PFSK-1 (cell line): Measurements from ENCODE around the gene SNX2.
A peak's percentile ranks its signal among the peaks of the same experiment; 100 is the strongest.

Source experiments
- FOXP2 ChIP-seq: optimal IDR thresholded peaks from 2 replicates; pipeline ENCODE3; 2011; ENCODE audit warnings: borderline replicate concordance, control low read depth, inconsistent platforms; ENCODE audit not compliant: insufficient read depth; ENCODE audit errors: extremely low read length, extremely low read depth
- POLR2AphosphoS5 ChIP-seq: IDR thresholded peaks from 2 replicates; pipeline ENCODE4 v1.6.1; 2012; ENCODE audit warnings: low read depth, mild to moderate bottlenecking, control low read depth, low read length, moderate library complexity
- REST ChIP-seq, 2 experiments: IDR thresholded peaks; 2 replicates each; pipeline versions ENCODE4 v1.6.1 to v1.8.0; 2011 to 2012; ENCODE audit warnings: low read depth in 2 of 2, low read length in 2 of 2, control low read depth in 1 of 2, inconsistent platforms in 1 of 2, mild to moderate bottlenecking in 1 of 2, moderate library complexity in 1 of 2; ENCODE audit not compliant: insufficient read depth in 1 of 2
- SIN3A ChIP-seq: IDR thresholded peaks from 2 replicates; pipeline ENCODE4 v1.6.1; 2012; ENCODE audit warnings: mild to moderate bottlenecking, low read length, moderate library complexity, borderline replicate concordance; ENCODE audit not compliant: insufficient read depth
- TAF1 ChIP-seq: IDR thresholded peaks from 2 replicates; pipeline ENCODE4 v1.6.1; 2012; ENCODE audit warnings: low read length, control low read depth, borderline replicate concordance; ENCODE audit not compliant: insufficient read depth

The SNX2 gene

GRCh38 chr5:122844910-122845228 lies 70.0 kb downstream of the SNX2 start:
- no peak for TF ChIP-seq REST (IDR thresholded peaks at IDR 0.05; ENCODE audit: insufficient read depth in 1 of 2, low read depth in 2 of 2, low read length in 2 of 2)
- TF ChIP-seq FOXP2, result no peak
- no peak for TF ChIP-seq SIN3A
- TF ChIP-seq TAF1, result no peak
- no peak for TF ChIP-seq POLR2AphosphoS5

GRCh38 chr5:122845229-122846050 lies 70.6 kb downstream of the SNX2 start, which contains the start of gene SNX24:
SNX24 (plus strand) TSS chr5:122845613; CDS start chr5:122845634, 21 bp downstream.
- TF ChIP-seq REST (IDR thresholded peaks at IDR 0.05; ENCODE audit: insufficient read depth in 1 of 2, low read depth in 2 of 2, low read length in 2 of 2) (no peak), POLR2AphosphoS5 (peak; percentile 39; the same call in 1 of the 2 replicates), FOXP2 (peak; percentile 15)

- TF ChIP-seq FOXP2, result no peak
- no peak for TF ChIP-seq TAF1
- no peak for TF ChIP-seq REST (IDR thresholded peaks at IDR 0.05; ENCODE audit: insufficient read depth in 1 of 2, low read depth in 2 of 2, low read length in 2 of 2)
- TF ChIP-seq POLR2AphosphoS5, result no peak
- no peak for TF ChIP-seq SIN3A
Observed at GRCh38 chr5:122846051-122846550, 71.2 kb downstream of the SNX2 start.

- TF ChIP-seq REST (IDR thresholded peaks at IDR 0.05; ENCODE audit: insufficient read depth in 1 of 2, low read depth in 2 of 2, low read length in 2 of 2), result no peak
- TF ChIP-seq TAF1, result no peak
- no peak for TF ChIP-seq SIN3A
- no peak for TF ChIP-seq FOXP2
- TF ChIP-seq POLR2AphosphoS5, result no peak
Observed at GRCh38 chr5:122847687-122848081, 72.8 kb downstream of the SNX2 start.
